ENCODE data around the gene LRRC36. TPM values are rescaled to one million over a fixed set of nuclear protein-coding genes. Genes with fewer than 3 reads are reported as not detected.
"Not testable (repeated sequence)": the region's sequence is repeated elsewhere in the genome, so short reads cannot be mapped to it uniquely, and the experiment has no call there.

LRRC36 gene
- total RNA-seq, 2 donors from 2014 or later: 0.33 to 0.43 TPM

DNA sequence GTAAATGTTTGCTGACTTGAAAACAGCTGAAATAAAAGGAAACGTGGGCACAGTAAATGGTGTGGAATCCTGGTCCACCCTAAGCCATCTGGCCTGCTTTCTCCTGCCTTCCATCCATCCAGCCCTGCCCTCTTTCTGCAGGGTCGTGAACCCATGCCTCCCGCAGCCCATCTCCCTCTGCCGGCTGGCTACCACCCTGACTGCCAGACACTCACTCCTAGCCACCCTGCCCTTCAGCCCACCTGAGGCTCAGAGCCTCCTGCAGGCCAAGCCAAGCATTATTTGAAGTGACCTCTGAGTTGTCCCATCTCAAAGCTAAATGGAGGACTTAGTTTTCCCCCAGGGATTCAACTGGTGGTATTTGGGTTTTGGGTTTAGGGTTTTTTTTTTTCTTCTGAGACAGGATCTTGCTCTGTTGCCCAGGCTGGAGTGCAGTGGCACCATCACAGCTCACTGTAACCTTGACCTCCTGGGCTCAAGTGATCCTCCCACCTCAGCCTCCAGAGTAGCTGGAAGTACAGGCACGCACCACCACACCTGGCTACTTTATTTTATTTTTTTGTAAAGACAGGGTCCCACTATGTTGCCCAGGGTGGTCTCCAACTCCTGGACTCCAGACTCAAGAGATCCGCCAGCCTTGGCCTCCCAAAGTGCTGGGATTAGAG is 81.3 kb downstream of the LRRC36 start:
- peaks cover 0 to 23% of the 10 kb centered on the region in 2 donors for H3K4me1 ChIP-seq
- no peak for DNase-seq (ENCODE audit: low spot score)
- H3K36me3 ChIP-seq: no peaks in the 10 kb centered on the region
- no peak overlapping the region for H3K27ac ChIP-seq
- no peaks in the 10 kb centered on the region for H3K9me3 ChIP-seq
- no peaks in the 10 kb centered on the region for H3K27me3 ChIP-seq
- TF ChIP-seq, protein P1, sequence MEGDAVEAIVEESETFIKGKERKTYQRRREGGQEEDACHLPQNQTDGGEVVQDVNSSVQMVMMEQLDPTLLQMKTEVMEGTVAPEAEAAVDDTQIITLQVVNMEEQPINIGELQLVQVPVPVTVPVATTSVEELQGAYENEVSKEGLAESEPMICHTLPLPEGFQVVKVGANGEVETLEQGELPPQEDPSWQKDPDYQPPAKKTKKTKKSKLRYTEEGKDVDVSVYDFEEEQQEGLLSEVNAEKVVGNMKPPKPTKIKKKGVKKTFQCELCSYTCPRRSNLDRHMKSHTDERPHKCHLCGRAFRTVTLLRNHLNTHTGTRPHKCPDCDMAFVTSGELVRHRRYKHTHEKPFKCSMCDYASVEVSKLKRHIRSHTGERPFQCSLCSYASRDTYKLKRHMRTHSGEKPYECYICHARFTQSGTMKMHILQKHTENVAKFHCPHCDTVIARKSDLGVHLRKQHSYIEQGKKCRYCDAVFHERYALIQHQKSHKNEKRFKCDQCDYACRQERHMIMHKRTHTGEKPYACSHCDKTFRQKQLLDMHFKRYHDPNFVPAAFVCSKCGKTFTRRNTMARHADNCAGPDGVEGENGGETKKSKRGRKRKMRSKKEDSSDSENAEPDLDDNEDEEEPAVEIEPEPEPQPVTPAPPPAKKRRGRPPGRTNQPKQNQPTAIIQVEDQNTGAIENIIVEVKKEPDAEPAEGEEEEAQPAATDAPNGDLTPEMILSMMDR (IDR thresholded peaks at IDR 0.05): no peak
- no peak overlapping the region for H3K4me3 ChIP-seq

DNA sequence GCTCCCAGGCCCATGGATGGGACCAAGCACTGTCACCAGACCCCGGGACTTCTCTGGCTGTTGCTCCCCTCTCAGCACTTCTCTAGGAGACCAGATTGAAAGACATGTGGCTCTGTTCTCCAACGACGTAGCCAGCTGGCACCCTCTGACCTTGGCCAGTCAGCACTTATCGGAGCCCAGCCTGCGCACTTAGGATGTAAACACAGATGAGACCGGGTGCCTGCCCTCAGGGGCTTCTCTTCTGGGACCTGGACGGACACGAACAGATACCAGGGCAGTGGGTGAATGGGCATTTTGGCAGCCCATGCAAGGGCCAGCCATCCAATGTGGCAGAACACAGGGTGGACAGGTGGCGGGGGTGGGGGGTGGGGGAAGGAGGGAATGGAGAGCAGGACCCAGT is 83.0 kb downstream of the LRRC36 start:
- no peak overlapping the region for H3K4me3 ChIP-seq
- no peak overlapping the region for H3K27ac ChIP-seq
- peaks cover 0 to 23% of the 10 kb centered on the region in 2 donors for H3K4me1 ChIP-seq
- no peaks in the 10 kb centered on the region for H3K27me3 ChIP-seq
- H3K9me3 ChIP-seq: no peaks in the 10 kb centered on the region
- TF ChIP-seq, protein P1 (IDR thresholded peaks at IDR 0.05): no peak
- DNase-seq (ENCODE audit: low spot score): no peak
- H3K36me3 ChIP-seq: no peaks in the 10 kb centered on the region

DNA sequence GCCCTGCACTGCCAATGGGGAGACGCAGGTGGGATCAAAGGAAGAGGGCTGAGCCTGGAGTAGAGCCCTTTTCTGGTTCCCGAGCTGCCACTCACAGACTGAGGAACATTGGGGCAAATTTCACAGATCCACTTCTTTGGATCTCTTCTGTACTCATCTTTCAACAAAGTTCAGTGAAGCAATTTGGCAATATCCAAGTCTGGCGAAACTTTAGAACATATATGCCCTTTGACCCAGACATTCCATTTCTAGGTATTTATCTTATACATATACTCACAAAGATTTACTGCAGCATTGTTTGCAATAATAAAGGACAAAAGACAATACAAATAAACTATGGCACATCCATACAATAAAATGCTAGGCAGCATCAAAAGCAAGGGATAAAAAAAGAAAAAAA is 84.7 kb downstream of the LRRC36 start:
- TF ChIP-seq, protein P1 (IDR thresholded peaks at IDR 0.05): no peak
- no peak for DNase-seq (ENCODE audit: low spot score)

DNA sequence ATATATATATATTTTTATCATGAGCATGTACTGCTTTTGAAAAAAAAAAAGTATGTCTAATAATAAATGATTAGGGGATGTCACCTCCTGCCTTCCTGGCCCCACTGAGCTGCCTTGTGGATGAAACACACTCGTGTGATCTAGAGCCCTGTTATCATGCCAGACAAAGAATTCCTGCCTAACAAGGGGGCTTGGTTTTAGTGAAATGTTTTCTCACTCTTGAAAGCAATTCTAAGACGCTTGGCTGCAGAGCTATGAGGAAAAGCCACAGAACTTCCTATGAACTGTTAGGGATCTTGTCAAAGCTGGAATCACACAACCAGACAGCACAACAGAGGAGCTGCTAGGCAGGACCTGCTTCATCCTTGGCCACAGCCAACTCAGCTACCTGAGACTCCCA is 85.7 kb downstream of the LRRC36 start:
- H3K4me3 ChIP-seq: no peak overlapping the region
- no peaks in the 10 kb centered on the region for H3K9me3 ChIP-seq
- TF ChIP-seq, protein P1 (IDR thresholded peaks at IDR 0.05): no peak
- no peaks in the 10 kb centered on the region for H3K27me3 ChIP-seq
- H3K36me3 ChIP-seq: no peaks in the 10 kb centered on the region
- DNase-seq (ENCODE audit: low spot score): no peak
- peaks cover 0 to 12% of the 10 kb centered on the region in 2 donors for H3K4me1 ChIP-seq
- H3K27ac ChIP-seq: no peak overlapping the region

More for the DNA sequence above, 84.7 kb downstream of the LRRC36 start:
- Histone ChIP-seq H3K27me3 (no peaks in the 10 kb centered on the region), H3K9me3 (no peaks in the 10 kb centered on the region), H3K4me1 (peaks cover 0 to 21% of the 10 kb centered on the region in 2 donors), H3K4me3 (no peak overlapping the region), H3K27ac (no peak overlapping the region), H3K36me3 (no peaks in the 10 kb centered on the region)

DNA sequence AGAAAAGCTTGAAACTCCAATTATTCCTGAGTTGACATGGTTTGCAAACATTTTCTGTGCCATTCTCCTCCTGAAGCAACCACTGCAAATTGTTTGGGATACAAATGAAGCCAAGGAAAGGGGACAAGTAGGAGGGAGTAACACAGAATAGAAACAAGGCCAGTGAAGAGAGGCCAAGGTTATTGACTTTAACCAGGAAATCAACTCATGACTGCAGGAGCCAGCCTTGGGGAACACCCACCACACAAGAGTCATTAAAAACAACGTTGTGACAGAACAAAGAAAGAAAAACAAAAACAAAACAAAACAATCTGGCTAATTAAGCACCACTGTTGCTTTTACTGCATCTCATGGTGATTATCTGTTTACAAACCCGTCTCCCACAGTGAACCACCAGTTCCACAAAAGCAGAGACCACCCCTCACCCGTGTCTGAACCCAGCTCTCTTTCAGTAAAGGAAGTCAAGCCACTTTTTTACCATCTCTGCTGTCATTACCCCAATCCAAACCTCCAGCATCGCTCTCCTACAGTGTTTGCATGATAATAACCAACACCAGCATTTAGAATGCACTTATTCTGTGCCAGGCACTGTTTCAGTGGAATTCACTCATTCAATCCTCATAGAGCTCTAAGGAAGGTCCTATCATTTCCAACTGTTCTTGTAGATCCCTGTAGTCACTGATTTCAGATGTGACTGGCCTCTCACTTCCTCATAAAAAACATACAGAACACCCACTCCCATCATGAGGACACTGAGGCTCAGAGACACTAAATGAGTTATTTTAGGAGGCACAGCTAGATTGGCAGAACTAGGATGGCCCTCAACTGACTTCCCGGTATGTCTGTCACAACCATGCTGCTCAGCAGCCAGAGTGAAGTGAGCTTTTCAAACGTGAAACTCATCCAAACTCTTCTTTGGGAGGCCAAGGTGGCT is 87.6 kb downstream of the LRRC36 start:
- Histone ChIP-seq H3K4me1 (peaks cover 0 to 12% of the 10 kb centered on the region in 2 donors), H3K27ac (no peak overlapping the region), H3K9me3 (no peaks in the 10 kb centered on the region), H3K4me3 (no peak overlapping the region), H3K27me3 (no peaks in the 10 kb centered on the region), H3K36me3 (no peaks in the 10 kb centered on the region)
- TF ChIP-seq, protein P1 (IDR thresholded peaks at IDR 0.05): no peak
- DNase-seq (ENCODE audit: low spot score): no peak

DNA sequence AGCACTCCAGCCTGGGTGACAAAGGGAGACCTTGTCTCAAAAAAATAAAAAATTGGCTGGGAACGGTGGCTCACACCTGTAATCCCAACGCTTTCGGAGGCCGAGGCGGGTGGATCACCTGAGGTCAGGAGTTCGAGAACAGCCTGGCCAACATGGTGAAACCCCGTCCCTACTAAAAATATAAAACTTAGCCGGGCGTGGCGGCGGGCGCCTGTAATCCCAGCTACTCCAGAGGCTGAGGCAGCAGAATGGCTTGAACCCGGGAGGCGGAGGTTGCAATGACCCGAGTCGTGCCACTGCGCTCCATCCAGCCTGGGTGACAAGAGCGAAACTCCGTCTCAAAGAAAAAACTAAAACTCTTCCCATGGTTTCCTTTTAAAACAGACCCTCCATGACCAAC is 88.8 kb downstream of the LRRC36 start:
- not testable (repeated sequence) for H3K36me3 ChIP-seq; DNase-seq (ENCODE audit: low spot score); H3K9me3 ChIP-seq; H3K27me3 ChIP-seq
- H3K4me1 ChIP-seq: peaks cover 0 to 12% of the 10 kb centered on the region in 2 donors
- peak overlapping the region; percentile 75 to 79 for H3K27ac ChIP-seq
- peak overlapping the region; percentile 68 to 92 for H3K4me3 ChIP-seq

Data from right atrium auricular region (tissue), 2 donors.